BJ (cell line): ENCODE data around the gene PHACTR2. TPM values are rescaled to one million over a fixed set of nuclear protein-coding genes. Genes with fewer than 3 reads are reported as not detected.
"Not testable (repeated sequence)": the region's sequence is repeated elsewhere in the genome, so short reads cannot be mapped to it uniquely, and the experiment has no call there.

Source experiments
- CTCF ChIA-PET: fragments of 350-600 bp; formaldehyde crosslinking; extraction: SDS; loops from one replicate; lab custom pipeline; 2021; ENCODE audit warnings: antibody characterized with exemption, inconsistent platforms; lab: Yijun Ruan, JAX
- POLR2A ChIA-PET: fragments of 300-600 bp; sonication (Branson Sonifier 250); formaldehyde crosslinking; extraction: SDS; loops from one replicate; lab custom pipeline; 2021; ENCODE audit warnings: antibody characterized with exemption; lab: Charles Lee
- DNase-seq: peaks from one replicate; pipeline ENCODE4 v3.0.0-alpha.2; 2011; ENCODE audit warnings: low read depth
- H3K27me3 ChIP-seq: 2 replicates; pipeline ENCODE4 v1.6.0; 2011; ENCODE audit warnings: low read length; ENCODE audit not compliant: control insufficient read depth, insufficient read depth
- H3K36me3 ChIP-seq: 2 replicates; pipeline ENCODE4 v1.5.1; 2011; ENCODE audit warnings: low read length; ENCODE audit not compliant: control insufficient read depth, insufficient read depth
- H3K4me3 ChIP-seq: 2 replicates; pipeline ENCODE4 v1.5.1; 2011; ENCODE audit warnings: low read depth, mild to moderate bottlenecking, control low read depth, low read length
- polyA plus RNA-seq: library from polyadenylated mRNA; depleted of rRNA; stranded (reverse); fragments of >200 nt; gene quantifications from 2 replicates; pipeline ENCODE4 v1.2.3, GENCODE V29; 2011
- TF ChIP-seq, protein P1 (sequence below): IDR thresholded peaks from 2 replicates; pipeline ENCODE4 v1.5.1; 2011; ENCODE audit warnings: low read depth, mild to moderate bottlenecking, control low read depth, inconsistent platforms, low read length, moderate library complexity; ENCODE audit not compliant: insufficient read depth

The PHACTR2 gene
- polyA plus RNA-seq, 1 experiment: 26.0 TPM

DNA sequence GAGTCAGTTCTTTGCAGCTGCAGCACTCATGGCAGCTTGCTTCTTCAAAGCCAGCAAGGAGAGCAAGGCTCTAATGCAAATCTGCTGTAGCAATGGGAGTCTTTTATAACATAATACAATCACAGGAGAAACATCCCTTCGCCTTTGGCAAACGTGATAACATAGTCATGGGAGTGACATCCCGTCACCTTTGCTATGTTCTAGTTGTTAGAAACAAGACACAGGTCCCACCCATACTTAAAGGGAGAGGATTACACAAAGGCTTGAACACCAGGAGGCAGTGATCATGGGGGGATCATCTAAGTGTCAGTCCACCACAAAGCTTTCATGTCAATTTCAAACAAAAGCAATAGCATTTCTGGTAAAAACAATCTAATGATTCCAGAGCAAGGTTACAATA is 40.1 kb upstream of the PHACTR2 start:
- H3K4me3 ChIP-seq: no peak overlapping the region
- TF ChIP-seq, protein P1, sequence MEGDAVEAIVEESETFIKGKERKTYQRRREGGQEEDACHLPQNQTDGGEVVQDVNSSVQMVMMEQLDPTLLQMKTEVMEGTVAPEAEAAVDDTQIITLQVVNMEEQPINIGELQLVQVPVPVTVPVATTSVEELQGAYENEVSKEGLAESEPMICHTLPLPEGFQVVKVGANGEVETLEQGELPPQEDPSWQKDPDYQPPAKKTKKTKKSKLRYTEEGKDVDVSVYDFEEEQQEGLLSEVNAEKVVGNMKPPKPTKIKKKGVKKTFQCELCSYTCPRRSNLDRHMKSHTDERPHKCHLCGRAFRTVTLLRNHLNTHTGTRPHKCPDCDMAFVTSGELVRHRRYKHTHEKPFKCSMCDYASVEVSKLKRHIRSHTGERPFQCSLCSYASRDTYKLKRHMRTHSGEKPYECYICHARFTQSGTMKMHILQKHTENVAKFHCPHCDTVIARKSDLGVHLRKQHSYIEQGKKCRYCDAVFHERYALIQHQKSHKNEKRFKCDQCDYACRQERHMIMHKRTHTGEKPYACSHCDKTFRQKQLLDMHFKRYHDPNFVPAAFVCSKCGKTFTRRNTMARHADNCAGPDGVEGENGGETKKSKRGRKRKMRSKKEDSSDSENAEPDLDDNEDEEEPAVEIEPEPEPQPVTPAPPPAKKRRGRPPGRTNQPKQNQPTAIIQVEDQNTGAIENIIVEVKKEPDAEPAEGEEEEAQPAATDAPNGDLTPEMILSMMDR: no peak
- H3K27me3 ChIP-seq: no peaks in the 10 kb centered on the region
- POLR2A ChIA-PET: no interaction called here
- CTCF ChIA-PET: interaction anchor here (0.8 to 1.1 kb wide), 2 partner anchors 9 to 85 kb away, joined by 3 read pairs; no protein-coding TSS in a partner anchor
- DNase-seq: no peak
- H3K36me3 ChIP-seq: no peaks in the 10 kb centered on the region

DNA sequence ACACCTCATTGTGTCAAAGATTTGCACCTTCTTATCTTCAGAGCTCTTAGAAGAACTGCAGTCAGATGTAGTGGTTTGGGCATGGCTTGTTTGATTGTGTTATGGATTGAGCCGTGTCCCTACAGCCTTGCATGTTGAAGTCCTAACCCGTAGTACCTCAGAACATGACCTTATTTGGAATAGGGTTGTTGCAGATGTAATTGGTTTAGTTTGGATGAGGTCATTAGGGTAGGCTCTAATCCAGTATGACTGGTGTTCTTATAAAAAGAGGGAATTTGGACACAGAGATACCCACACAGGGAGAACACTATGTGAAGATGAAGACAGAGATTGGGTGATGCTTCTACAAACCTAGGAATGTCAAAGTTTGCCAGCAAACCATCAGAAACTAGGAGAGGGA is 35.4 kb upstream of the PHACTR2 start:
- POLR2A ChIA-PET: no interaction called here
- no peak for DNase-seq
- H3K36me3 ChIP-seq: no peaks in the 10 kb centered on the region
- CTCF ChIA-PET: interaction anchor here (1.0 to 1.2 kb wide), 2 partner anchors 10 to 13 kb away, joined by 3 read pairs; no protein-coding TSS in a partner anchor
- TF ChIP-seq, protein P1: no peak
- no peaks in the 10 kb centered on the region for H3K27me3 ChIP-seq
- no peak overlapping the region for H3K4me3 ChIP-seq

DNA sequence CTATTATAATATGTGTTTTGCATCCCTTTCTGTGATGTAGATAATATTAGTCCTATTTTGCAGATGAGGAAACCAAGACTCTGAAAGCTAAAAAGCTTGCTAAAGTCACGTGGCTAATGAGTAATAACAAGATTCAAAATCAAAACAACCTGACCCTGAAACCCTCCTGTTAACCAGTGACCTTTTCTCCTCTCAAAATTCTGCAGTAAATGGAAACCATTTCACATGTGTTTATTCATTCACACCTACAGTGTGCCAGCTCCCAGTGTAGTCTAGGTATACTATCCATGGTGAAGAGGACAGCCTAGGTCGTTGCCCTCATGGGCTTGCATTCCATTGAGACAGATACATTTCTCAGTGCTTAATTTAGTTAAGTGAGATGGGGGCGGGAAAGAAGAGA is 30.6 kb upstream of the PHACTR2 start:
- DNase-seq: no peak
- Histone ChIP-seq H3K27me3 (no peaks in the 10 kb centered on the region), H3K4me3 (no peak overlapping the region), H3K36me3 (no peaks in the 10 kb centered on the region)
- ChIA-PET POLR2A (no interaction called here), CTCF (interaction anchor here (1.0 to 1.1 kb wide), 2 partner anchors 11 to 26 kb away, joined by 3 read pairs; no protein-coding TSS in a partner anchor)
- TF ChIP-seq, protein P1: no peak

DNA sequence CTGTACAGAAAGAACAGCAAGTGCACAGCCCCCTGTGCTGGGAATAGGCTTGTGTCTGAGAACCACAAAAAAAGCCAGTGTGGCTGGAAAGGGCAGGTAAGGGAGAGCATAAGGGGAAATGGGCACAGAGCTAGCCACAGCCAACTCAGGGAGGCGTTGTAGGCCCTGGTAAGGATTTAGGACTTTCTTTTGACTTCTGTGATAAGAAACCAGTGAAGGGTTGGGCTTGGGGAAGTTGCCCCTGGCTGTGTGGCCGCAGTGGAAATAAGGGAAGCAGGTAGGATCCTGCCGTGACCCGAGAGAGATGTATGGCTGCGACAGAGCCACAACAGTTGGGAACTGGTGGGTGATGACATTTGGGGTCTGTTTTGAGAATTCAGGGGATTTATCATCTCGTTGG is 30.0 kb upstream of the PHACTR2 start:
- POLR2A ChIA-PET: no interaction called here
- no peak overlapping the region for H3K4me3 ChIP-seq
- CTCF ChIA-PET: no interaction called here
- no peak for DNase-seq
- H3K36me3 ChIP-seq: no peaks in the 10 kb centered on the region
- H3K27me3 ChIP-seq: no peaks in the 10 kb centered on the region
- TF ChIP-seq, protein P1: no peak

DNA sequence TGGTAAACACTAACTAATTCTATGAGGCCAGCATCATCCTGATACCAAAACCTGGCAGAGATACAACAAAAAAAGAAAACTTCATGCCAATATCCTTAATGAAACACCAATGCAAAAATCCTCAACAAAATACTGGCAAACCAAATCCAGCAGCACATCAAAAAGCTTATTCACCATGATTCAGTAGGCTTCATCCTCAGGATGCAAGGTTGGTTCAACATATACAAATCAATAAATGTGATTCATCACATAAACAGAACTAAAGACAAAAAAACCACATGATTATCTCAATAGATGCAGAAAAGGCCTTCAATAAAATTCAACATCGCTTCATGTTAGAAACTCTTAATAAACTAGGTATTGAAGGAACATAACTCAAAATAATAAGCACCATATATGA is 28.4 kb upstream of the PHACTR2 start:
- POLR2A ChIA-PET, DNase-seq, H3K27me3 ChIP-seq, H3K36me3 ChIP-seq, H3K4me3 ChIP-seq, CTCF ChIA-PET: not testable (repeated sequence)

DNA sequence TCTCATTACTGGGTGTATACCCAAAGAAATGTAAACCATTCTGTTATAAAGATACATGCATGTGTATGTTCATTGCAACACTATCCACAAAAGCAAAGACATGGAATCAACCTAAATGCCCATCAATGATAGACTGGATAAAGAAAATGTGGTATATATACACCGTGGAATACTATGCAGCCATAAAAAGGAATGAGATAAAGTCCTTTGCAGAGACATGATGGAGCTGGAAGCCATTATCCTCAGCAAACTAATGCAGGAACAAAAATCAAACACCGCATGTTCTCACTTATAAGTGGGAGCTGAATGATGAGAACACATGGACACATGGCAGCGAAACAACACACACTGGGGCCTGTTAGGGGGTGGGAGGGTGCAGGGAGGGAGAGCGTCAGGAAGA is 26.4 kb upstream of the PHACTR2 start:
- H3K27me3 ChIP-seq, H3K4me3 ChIP-seq, H3K36me3 ChIP-seq, DNase-seq, POLR2A ChIA-PET: not testable (repeated sequence)
- CTCF ChIA-PET: interaction anchor here (1.0 kb wide), 1 partner anchor 12 kb away, joined by 3 read pairs; no protein-coding TSS in a partner anchor
